Bronchial epithelial cell (primary cell): ENCODE results near the gene DLX5. TPM values are rescaled to one million over a fixed set of nuclear protein-coding genes. Genes with fewer than 3 reads are reported as not detected.

Source experiments
- DNase-seq: peaks from one replicate; pipeline ENCODE4 v3.0.0-alpha.2; 2010; ENCODE audit warnings: low read depth
- FAIRE-seq: peaks from 2 replicates; lab custom pipeline; 2011; peaks lifted over from hg19 to GRCh38; lab: Jason Lieb, UNC
- H3K27me3 ChIP-seq: 2 replicates; pipeline ENCODE4 v1.5.1; 2011; ENCODE audit warnings: low read length; ENCODE audit not compliant: control insufficient read depth, insufficient read depth
- H3K36me3 ChIP-seq: 2 replicates; pipeline ENCODE4 v1.5.1; 2011; ENCODE audit warnings: low read length; ENCODE audit not compliant: control insufficient read depth, insufficient read depth
- H3K4me3 ChIP-seq: 2 replicates; pipeline ENCODE4 v1.5.1; 2011; ENCODE audit warnings: mild to moderate bottlenecking, low read depth, low read length, control low read depth
- CTCF ChIP-seq: IDR thresholded peaks from 2 replicates; pipeline ENCODE4 v1.5.1; 2011; ENCODE audit warnings: mild to moderate bottlenecking, moderate library complexity, low read length, control low read depth, inconsistent platforms; ENCODE audit not compliant: insufficient read depth, severe bottlenecking
- total RNA-seq: library from RNA; depleted of rRNA; stranded (reverse); fragments of >200 nt; gene quantifications from 2 replicates; pipeline ENCODE4 v1.2.1, GENCODE V29; 2014

The DLX5 gene
- total RNA-seq, 1 donor from 2014 or later, result not detected

GRCh38 chr7:96997512-96998032 is 27.1 kb downstream of the DLX5 start:
- TF ChIP-seq CTCF, result no peak
- Histone ChIP-seq H3K36me3 (no peaks in the 10 kb centered on the region), H3K27me3 (peaks cover 73% of the 10 kb centered on the region), H3K4me3 (no peak overlapping the region)
- FAIRE-seq, result no peak
- no peak for DNase-seq

GRCh38 chr7:96996958-96997511 is 27.6 kb downstream of the DLX5 start:
- TF ChIP-seq CTCF, result no peak
- Histone ChIP-seq H3K36me3 (no peaks in the 10 kb centered on the region), H3K4me3 (no peak overlapping the region), H3K27me3 (peaks cover 73% of the 10 kb centered on the region)
- FAIRE-seq, result no peak
- no peak for DNase-seq

GRCh38 chr7:96996111-96996957 is 28.3 kb downstream of the DLX5 start:
- DNase-seq, result no peak
- no peaks in the 10 kb centered on the region for H3K36me3 ChIP-seq
- peaks cover 78% of the 10 kb centered on the region for H3K27me3 ChIP-seq
- no peak overlapping the region for H3K4me3 ChIP-seq
- TF ChIP-seq CTCF, result no peak
- FAIRE-seq, result no peak

- Histone ChIP-seq H3K4me3 (no peak overlapping the region), H3K36me3 (no peaks in the 10 kb centered on the region), H3K27me3 (peaks cover 72% of the 10 kb centered on the region)
- FAIRE-seq (no peak), DNase-seq (no peak)
- no peak for TF ChIP-seq CTCF
Measured at GRCh38 chr7:96995406-96996110, 29.1 kb downstream of the DLX5 start.

- Histone ChIP-seq H3K4me3 (no peak overlapping the region), H3K27me3 (peaks cover 67% of the 10 kb centered on the region), H3K36me3 (no peaks in the 10 kb centered on the region)
- DNase-seq (no peak), FAIRE-seq (no peak)
- TF ChIP-seq CTCF, result no peak
Measured at GRCh38 chr7:96993980-96994379, 30.7 kb downstream of the DLX5 start.
